ENCODE measurements around the gene FZD1.

The FZD1 gene

DNA sequence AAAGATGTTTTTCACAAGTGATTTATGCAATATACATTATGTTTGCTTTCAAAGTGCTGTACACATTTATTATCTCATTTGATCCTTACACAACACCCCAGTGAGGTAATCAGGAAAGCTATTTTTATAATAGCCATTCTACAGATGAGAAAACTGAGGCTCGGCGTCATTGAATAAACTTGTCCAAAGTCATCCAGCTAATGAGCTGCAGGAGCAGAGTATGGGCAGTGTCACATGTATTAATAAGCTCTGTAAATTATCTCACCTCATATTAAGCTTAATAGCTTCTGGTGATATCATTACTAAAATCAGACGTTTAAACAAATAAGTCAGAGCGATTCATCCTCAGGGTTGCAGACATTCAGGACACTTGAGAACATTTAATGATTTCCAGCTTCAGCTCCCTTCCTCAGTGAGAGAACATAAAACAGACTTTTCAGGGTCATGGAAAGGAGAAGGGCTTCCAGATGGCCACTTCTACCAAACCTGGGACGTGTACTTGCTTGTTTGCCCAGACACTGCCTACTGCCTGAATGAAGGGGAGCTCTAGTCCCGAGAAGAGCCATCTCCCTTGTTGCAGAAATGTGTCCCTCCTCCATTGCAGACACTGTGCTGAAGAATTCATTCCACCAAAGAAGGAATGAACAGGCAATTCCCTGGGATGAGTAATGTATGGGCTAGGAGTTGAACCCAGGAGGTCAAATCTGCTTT lies 20.5 kb upstream of the FZD1 start:
- DNase-seq (ENCODE audit: low spot score), result no peak
- in situ Hi-C loops (cut with MboI; ENCODE audit: low sequenced_read_pairs, unreplicated experiment), result no loop called here
- TF ChIP-seq, protein P1, sequence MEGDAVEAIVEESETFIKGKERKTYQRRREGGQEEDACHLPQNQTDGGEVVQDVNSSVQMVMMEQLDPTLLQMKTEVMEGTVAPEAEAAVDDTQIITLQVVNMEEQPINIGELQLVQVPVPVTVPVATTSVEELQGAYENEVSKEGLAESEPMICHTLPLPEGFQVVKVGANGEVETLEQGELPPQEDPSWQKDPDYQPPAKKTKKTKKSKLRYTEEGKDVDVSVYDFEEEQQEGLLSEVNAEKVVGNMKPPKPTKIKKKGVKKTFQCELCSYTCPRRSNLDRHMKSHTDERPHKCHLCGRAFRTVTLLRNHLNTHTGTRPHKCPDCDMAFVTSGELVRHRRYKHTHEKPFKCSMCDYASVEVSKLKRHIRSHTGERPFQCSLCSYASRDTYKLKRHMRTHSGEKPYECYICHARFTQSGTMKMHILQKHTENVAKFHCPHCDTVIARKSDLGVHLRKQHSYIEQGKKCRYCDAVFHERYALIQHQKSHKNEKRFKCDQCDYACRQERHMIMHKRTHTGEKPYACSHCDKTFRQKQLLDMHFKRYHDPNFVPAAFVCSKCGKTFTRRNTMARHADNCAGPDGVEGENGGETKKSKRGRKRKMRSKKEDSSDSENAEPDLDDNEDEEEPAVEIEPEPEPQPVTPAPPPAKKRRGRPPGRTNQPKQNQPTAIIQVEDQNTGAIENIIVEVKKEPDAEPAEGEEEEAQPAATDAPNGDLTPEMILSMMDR (IDR thresholded peaks at IDR 0.05; ENCODE audit: borderline replicate concordance, control extremely low read depth, extremely low read depth, insufficient read depth, missing control alignments), result no peak

DNA sequence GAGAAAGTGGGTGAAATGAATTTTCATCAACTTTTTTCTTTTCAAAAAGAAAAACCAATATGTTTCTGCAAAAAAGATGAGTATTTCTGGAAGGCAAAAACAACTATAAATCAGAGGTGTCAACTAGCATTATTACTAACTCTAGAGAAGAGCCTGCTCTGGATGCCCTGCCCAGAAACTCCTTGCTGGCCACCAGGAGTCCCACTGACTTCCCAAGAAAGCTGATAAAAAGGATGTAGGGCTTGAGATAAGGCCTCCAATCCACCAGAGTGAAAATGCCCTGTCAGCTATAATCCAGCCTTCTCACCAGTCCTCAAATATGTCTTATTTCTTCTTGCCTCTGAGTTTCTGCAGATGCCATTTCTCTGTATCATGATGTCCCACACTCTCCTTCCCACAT lies 16.7 kb upstream of the FZD1 start:
- TF ChIP-seq, protein P1 (IDR thresholded peaks at IDR 0.05; ENCODE audit: borderline replicate concordance, control extremely low read depth, extremely low read depth, insufficient read depth, missing control alignments), result no peak
- in situ Hi-C loops (cut with MboI; ENCODE audit: low sequenced_read_pairs, unreplicated experiment), result no loop called here
- DNase-seq (ENCODE audit: low spot score), result no peak

DNA sequence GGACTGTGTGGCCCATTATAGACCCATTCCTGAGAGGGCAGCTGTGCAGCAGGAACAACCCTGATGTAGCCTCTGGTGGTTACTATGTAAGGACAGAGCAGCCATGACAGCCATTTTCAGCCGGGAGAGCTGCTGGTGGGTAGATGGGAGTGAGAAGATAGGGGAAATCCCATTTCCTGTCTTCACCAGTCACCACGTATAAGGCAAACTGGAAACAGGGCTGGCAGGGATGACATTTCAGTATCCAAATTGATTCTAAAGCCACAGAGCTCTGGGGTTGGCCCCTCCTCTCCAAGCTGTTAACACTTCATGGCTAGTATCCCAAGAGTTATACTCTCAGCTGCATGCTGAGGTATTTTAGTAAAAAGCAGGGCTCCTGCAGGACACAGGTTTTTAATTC lies 15.2 kb upstream of the FZD1 start:
- in situ Hi-C loops (cut with MboI; ENCODE audit: low sequenced_read_pairs, unreplicated experiment), result no loop called here
- TF ChIP-seq, protein P1 (IDR thresholded peaks at IDR 0.05; ENCODE audit: borderline replicate concordance, control extremely low read depth, extremely low read depth, insufficient read depth, missing control alignments), result no peak
- DNase-seq (ENCODE audit: low spot score), result no peak

DNA sequence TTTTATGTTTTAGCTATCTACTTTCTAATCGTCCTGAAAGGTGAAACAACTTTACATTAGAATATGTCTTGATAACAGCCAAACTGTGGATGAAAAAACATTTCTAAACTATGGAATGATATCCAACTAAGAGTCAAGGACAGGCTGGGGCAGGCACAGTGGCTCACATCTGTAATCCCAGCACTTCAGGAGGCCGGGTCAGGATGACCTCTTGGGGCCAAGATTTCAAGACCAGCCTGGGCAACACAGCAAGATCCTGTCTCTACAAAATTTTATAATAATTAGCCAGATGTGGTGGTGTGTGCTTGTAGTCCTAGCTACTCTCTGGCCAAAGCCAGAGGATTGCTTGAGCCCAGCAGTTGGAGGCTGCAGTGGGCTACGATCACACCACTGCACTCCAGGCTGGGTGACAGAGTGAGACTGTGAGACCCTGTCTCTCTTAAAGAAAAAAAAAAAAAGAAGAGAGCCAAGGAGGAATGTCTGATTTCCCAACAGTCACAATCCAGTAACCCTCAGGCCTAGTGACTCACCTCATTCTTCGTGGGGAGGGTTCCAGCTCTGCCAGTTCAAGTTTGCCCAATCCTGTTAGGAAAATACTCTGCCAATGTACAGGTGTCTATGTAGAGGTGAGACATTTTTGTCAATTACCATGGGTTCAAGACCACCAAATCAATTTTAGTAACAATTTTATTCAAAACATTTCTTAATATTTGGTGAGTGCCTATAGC lies 14.6 kb upstream of the FZD1 start:
- TF ChIP-seq, protein P1 (IDR thresholded peaks at IDR 0.05; ENCODE audit: borderline replicate concordance, control extremely low read depth, extremely low read depth, insufficient read depth, missing control alignments), result no peak
- no peak for DNase-seq (ENCODE audit: low spot score)
- in situ Hi-C loops (cut with MboI; ENCODE audit: low sequenced_read_pairs, unreplicated experiment), result no loop called here

DNA sequence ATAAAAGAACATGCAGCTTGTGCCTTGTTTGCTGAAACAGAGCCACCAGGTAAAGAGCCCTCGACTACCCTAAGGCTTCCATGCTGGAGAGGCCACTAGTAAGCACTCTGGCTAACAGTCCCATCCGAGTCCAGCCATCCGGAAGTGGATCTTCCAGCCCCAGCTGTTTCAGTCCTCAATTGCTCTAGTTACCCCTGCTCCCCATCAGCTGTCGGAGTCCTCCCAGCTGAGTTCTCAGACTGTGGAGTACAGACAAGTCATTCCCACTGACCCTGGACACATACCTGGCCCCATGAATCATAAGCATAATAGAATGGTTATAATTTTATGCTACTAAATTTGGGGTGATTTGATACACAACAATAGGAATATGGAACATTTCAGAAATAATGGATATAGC lies 13.5 kb upstream of the FZD1 start:
- in situ Hi-C loops (cut with MboI; ENCODE audit: low sequenced_read_pairs, unreplicated experiment), result no loop called here
- DNase-seq (ENCODE audit: low spot score), result no peak
- TF ChIP-seq, protein P1 (IDR thresholded peaks at IDR 0.05; ENCODE audit: borderline replicate concordance, control extremely low read depth, extremely low read depth, insufficient read depth, missing control alignments), result no peak

DNA sequence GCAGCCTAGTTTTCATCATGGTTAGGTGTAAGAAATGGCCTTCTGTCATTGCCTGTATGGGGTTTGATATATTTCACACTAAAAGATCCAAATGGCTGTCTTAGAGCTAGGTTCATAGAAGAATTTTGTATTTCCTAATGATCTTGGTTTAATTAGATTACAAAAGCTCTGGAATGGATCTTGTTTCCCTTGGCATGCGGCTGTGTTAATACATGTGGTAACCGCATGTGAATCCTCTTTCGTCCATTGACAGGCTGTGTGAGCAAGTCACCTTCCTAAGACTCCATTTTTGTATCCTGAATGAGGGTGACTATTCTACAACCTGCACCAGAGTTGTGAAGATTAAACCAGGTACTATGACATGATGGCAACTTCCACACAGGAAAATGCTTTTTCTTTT lies 12.4 kb upstream of the FZD1 start:
- in situ Hi-C loops (cut with MboI; ENCODE audit: low sequenced_read_pairs, unreplicated experiment), result no loop called here
- TF ChIP-seq, protein P1 (IDR thresholded peaks at IDR 0.05; ENCODE audit: borderline replicate concordance, control extremely low read depth, extremely low read depth, insufficient read depth, missing control alignments), result no peak
- DNase-seq (ENCODE audit: low spot score), result no peak

Data from GM13976 (cell line).